Endothelial cell of umbilical vein (primary cell): ENCODE measurements around the gene SPAG16. TPM values are rescaled to one million over a fixed set of nuclear protein-coding genes. Genes with fewer than 3 reads are reported as not detected.

Experiments used
- BruUV-seq: library from RNA; stranded (reverse); fragments of 400-500 nt; replicated peaks from 2 replicates; lab custom pipeline; 2021; lab: Mats Ljungman, UMichigan
- CTCF ChIA-PET: fragments of 300-600, 350-600 bp; sonication (Branson Sonifier 250); formaldehyde crosslinking; loops from one replicate; lab custom pipeline; 2021; ENCODE audit warnings: antibody characterized with exemption, inconsistent platforms; lab: Charles Lee
- POLR2A ChIA-PET: fragments of 300-600, 350-600 bp; sonication (Branson Sonifier 250); formaldehyde crosslinking; loops from one replicate; lab custom pipeline; 2021; ENCODE audit warnings: antibody characterized with exemption, inconsistent platforms; lab: Charles Lee
- DNase-seq: peaks from one replicate; pipeline ENCODE4 v3.0.0-alpha.2; 2011; ENCODE audit warnings: low read depth, low spot score
- FAIRE-seq: peaks from 2 replicates; lab custom pipeline; 2011; peaks lifted over from hg19 to GRCh38; lab: Jason Lieb, UNC
- H2AFZ ChIP-seq: 2 replicates; pipeline ENCODE4 v1.6.0; 2012; ENCODE audit warnings: low read depth, low read length, control low read depth, inconsistent platforms
- H3K27ac ChIP-seq: 2 replicates; pipeline ENCODE4 v1.5.1; 2011; ENCODE audit warnings: low read depth, mild to moderate bottlenecking, control low read depth, low read length, moderate library complexity; ENCODE audit not compliant: insufficient read depth
- H3K27me3 ChIP-seq, 2 experiments: 2 replicates each; pipeline versions ENCODE4 v1.6.0 to v1.6.1; 2011; ENCODE audit warnings: low read length in 2 of 2, mixed read lengths in 1 of 2; ENCODE audit not compliant: control insufficient read depth in 2 of 2, insufficient read depth in 2 of 2
- H3K36me3 ChIP-seq, 2 experiments: 2 replicates in 1 of 2; 3 replicates in 1 of 2; pipeline ENCODE4 v1.5.1; 2011; ENCODE audit warnings: low read length in 2 of 2, mild to moderate bottlenecking in 1 of 2, moderate library complexity in 1 of 2; ENCODE audit not compliant: control insufficient read depth in 2 of 2, insufficient read depth in 2 of 2; ENCODE audit errors: extremely low read depth in 1 of 2
- H3K4me1 ChIP-seq: 3 replicates; pipeline ENCODE4 v1.5.1; 2011; ENCODE audit warnings: mild to moderate bottlenecking, low read length; ENCODE audit not compliant: control insufficient read depth, insufficient read depth; ENCODE audit errors: extremely low read depth
- H3K4me2 ChIP-seq: 2 replicates; pipeline ENCODE4 v1.6.1; 2011; ENCODE audit warnings: low read length, control low read depth, mixed read lengths; ENCODE audit not compliant: insufficient read depth
- H3K4me3 ChIP-seq, 3 experiments: fragments of 200-600 bp in 1 of 3; sonication (generic), shearing (Covaris generic) in 1 of 3; replicated peaks in 1 of 3; 2 replicates each; pipeline ENCODE4 v1.5.1; 2011 to 2016; ENCODE audit warnings: control low read depth in 3 of 3, low read length in 3 of 3, mild to moderate bottlenecking in 2 of 3, inconsistent platforms in 1 of 3, low read depth in 1 of 3, moderate library complexity in 1 of 3; ENCODE audit not compliant: insufficient read depth in 1 of 3
- H3K79me2 ChIP-seq: 2 replicates; pipeline ENCODE4 v1.6.0; 2012; ENCODE audit warnings: low read length, inconsistent platforms; ENCODE audit not compliant: control insufficient read depth, insufficient read depth
- H3K9ac ChIP-seq: replicated peaks from 2 replicates; pipeline ENCODE3; 2011; ENCODE audit warnings: low read length, control low read depth; ENCODE audit not compliant: insufficient read depth; ENCODE audit errors: extremely low read depth
- H3K9me1 ChIP-seq: replicated peaks from 3 replicates; pipeline ENCODE4 v1.6.0; 2011; ENCODE audit warnings: mild to moderate bottlenecking, low read length; ENCODE audit not compliant: control insufficient read depth, insufficient read depth; ENCODE audit errors: extremely low read depth
- H3K9me3 ChIP-seq: replicated peaks from 2 replicates; pipeline ENCODE4 v1.5.1; 2012; ENCODE audit warnings: low read length, inconsistent platforms; ENCODE audit not compliant: control insufficient read depth, insufficient read depth
- H4K20me1 ChIP-seq: replicated peaks from 2 replicates; pipeline ENCODE3; 2011; ENCODE audit warnings: mild to moderate bottlenecking, low read length; ENCODE audit not compliant: control insufficient read depth, insufficient read depth; ENCODE audit errors: extremely low read depth
- EZH2 ChIP-seq: IDR thresholded peaks from 2 replicates; pipeline ENCODE4 v1.6.1; 2012; ENCODE audit warnings: borderline replicate concordance, low read depth, mild to moderate bottlenecking, moderate library complexity, low read length, inconsistent platforms; ENCODE audit not compliant: severe bottlenecking
- FOS ChIP-seq: IDR thresholded peaks from 2 replicates; pipeline ENCODE4 v1.6.1; 2011; ENCODE audit warnings: mild to moderate bottlenecking, low read length, moderate library complexity, borderline replicate concordance; ENCODE audit not compliant: insufficient read depth
- GATA2 ChIP-seq: IDR thresholded peaks from 2 replicates; pipeline ENCODE4 v1.7.0; 2011; ENCODE audit warnings: low read depth, mild to moderate bottlenecking, moderate library complexity, mixed read lengths, low read length; ENCODE audit not compliant: insufficient read length, insufficient read depth
- MYC ChIP-seq: IDR thresholded peaks from one replicate; pipeline ENCODE4 v1.6.1; 2011; ENCODE audit warnings: mild to moderate bottlenecking, low read depth, low read length
- POLR2A ChIP-seq: IDR thresholded peaks from 2 replicates; pipeline ENCODE4 v1.6.1; 2012; ENCODE audit warnings: low read depth, mild to moderate bottlenecking, control low read depth, low read length
- POLR2AphosphoS5 ChIP-seq: IDR thresholded peaks from 2 replicates; pipeline ENCODE4 v1.6.1; 2012; ENCODE audit warnings: low read depth, mild to moderate bottlenecking, control low read depth, low read length, moderate library complexity; ENCODE audit not compliant: insufficient read depth
- dilution Hi-C: fragments of 300-500 bp; cut with MboI; formaldehyde crosslinking; loops from one replicate; pipeline ENCODE4 v1.15.0; 2019; ENCODE audit warnings: low sequenced_read_pairs; ENCODE audit not compliant: extremely low pct_ligation_motif_present
- intact Hi-C: fragments of 100-400 bp; cut with micrococcal nuclease; formaldehyde crosslinking; loops from one replicate; pipeline ENCODE4 v1.10.0; 2022
- polyA plus RNA-seq, 4 experiments: library from polyadenylated mRNA; depleted of rRNA in 3 of 4; stranded (reverse) in 3 of 4; unstranded in 1 of 4; fragments of >200 nt; gene quantifications; 2 replicates each; pipeline versions ENCODE4 v1.2.1 to v1.2.3, GENCODE V29; 2011 to 2012; ENCODE audit warnings: missing spikeins in 1 of 4
- total RNA-seq: library from RNA; stranded (reverse); gene quantifications from 2 replicates; pipeline ENCODE4 v1.2.3, GENCODE V29; 2021
- TF ChIP-seq, protein P1 (sequence below), 2 donors: IDR thresholded peaks; 1 replicate in 1 of 2; 2 replicates in 1 of 2; pipeline ENCODE4 v1.5.1; 2011; ENCODE audit warnings: low read length in 2 of 2, mild to moderate bottlenecking in 2 of 2, moderate library complexity in 2 of 2, control low read depth in 1 of 2, inconsistent platforms in 1 of 2, low read depth in 1 of 2; ENCODE audit not compliant: insufficient read depth in 1 of 2; ENCODE audit errors: extremely low read depth in 1 of 2

The SPAG16 gene
- total and polyA plus RNA-seq, 2 donors (not counting 3 experiments of a cell fraction or from before 2014, with no cell fraction given), result 4.0 to 7.7 TPM

- dilution Hi-C loops, result no loop called here
These were observed 1094.3 kb downstream of the SPAG16 start for GRCh38 chr2:214378455-214379103.

More at GRCh38 chr2:214378455-214379103, 1094.3 kb downstream of the SPAG16 start:
- BruUV-seq, result no TSS peak
- Histone ChIP-seq H3K27me3 (no peaks in the 10 kb centered on the region), H3K27ac (no peak overlapping the region), H3K4me3 (no peak overlapping the region), H3K9me3 (no peaks in the 10 kb centered on the region), H4K20me1 (no peaks in the 10 kb centered on the region), H3K36me3 (no peaks in the 10 kb centered on the region), H3K4me2 (no peak overlapping the region), H3K9me1 (no peaks in the 10 kb centered on the region), H3K79me2 (no peaks in the 10 kb centered on the region), H2AFZ (no peak overlapping the region), H3K9ac (no peak overlapping the region), H3K4me1 (no peaks in the 10 kb centered on the region)
- TF ChIP-seq, protein P1, sequence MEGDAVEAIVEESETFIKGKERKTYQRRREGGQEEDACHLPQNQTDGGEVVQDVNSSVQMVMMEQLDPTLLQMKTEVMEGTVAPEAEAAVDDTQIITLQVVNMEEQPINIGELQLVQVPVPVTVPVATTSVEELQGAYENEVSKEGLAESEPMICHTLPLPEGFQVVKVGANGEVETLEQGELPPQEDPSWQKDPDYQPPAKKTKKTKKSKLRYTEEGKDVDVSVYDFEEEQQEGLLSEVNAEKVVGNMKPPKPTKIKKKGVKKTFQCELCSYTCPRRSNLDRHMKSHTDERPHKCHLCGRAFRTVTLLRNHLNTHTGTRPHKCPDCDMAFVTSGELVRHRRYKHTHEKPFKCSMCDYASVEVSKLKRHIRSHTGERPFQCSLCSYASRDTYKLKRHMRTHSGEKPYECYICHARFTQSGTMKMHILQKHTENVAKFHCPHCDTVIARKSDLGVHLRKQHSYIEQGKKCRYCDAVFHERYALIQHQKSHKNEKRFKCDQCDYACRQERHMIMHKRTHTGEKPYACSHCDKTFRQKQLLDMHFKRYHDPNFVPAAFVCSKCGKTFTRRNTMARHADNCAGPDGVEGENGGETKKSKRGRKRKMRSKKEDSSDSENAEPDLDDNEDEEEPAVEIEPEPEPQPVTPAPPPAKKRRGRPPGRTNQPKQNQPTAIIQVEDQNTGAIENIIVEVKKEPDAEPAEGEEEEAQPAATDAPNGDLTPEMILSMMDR (IDR thresholded peaks at IDR 0.05; ENCODE audit: extremely low read depth in 1 of 2, insufficient read depth in 1 of 2, low read depth in 1 of 2, low read length in 2 of 2), result no peak
- TF ChIP-seq FOS (no peak), MYC (no peak), POLR2AphosphoS5 (no peak), EZH2 (no peak), POLR2A (no peak), GATA2 (no peak)
- POLR2A ChIA-PET, result no interaction called here
- intact Hi-C loops, result no loop called here
- CTCF ChIA-PET, result no interaction called here
- DNase-seq (no peak), FAIRE-seq (no peak)
